SK-N-SH (cell line): ENCODE data around the gene ITIH1. TPM values are rescaled to one million over a fixed set of nuclear protein-coding genes. Genes with fewer than 3 reads are reported as not detected.

Source experiments
- CTCF ChIA-PET: fragments of 300-600, 350-600 bp; formaldehyde crosslinking; extraction: SDS; loops from one replicate; lab custom pipeline; 2021; lab: Yijun Ruan, JAX
- POLR2A ChIA-PET: fragments of 350-600 bp; sonication (Branson Sonifier 250); formaldehyde crosslinking; extraction: SDS; loops from one replicate; lab custom pipeline; 2020; ENCODE audit warnings: antibody characterized with exemption, inconsistent platforms; lab: Yijun Ruan, JAX
- DNase-seq: peaks from one replicate; pipeline ENCODE4 v3.0.0; 2012
- H2AFZ ChIP-seq: fragments of 200-600 bp; sonication (generic); 2 replicates; pipeline ENCODE4 v1.8.1; 2016; ENCODE audit warnings: antibody characterized with exemption, mild to moderate bottlenecking, low read depth
- H3F3A ChIP-seq: fragments of 200-600 bp; sonication (generic); replicated peaks from 2 replicates; pipeline ENCODE3; 2016; ENCODE audit warnings: antibody characterized with exemption, mild to moderate bottlenecking; ENCODE audit not compliant: insufficient read depth
- H3K27ac ChIP-seq, 2 experiments: fragments of 200-500 bp in 1 of 2; fragments of 200-600 bp in 1 of 2; sonication (Bioruptor generic) in 1 of 2; sonication (generic), shearing (Covaris generic) in 1 of 2; 2 replicates each; pipeline versions ENCODE4 v1.5.1 to v1.6.1; 2014 to 2016; ENCODE audit warnings: low read depth in 2 of 2, inconsistent platforms in 1 of 2, low read length in 1 of 2, mild to moderate bottlenecking in 1 of 2, mixed read lengths in 1 of 2
- H3K27me3 ChIP-seq: fragments of 200-600 bp; sonication (generic), shearing (Covaris generic); 2 replicates; pipeline ENCODE4 v1.6.1; 2016; ENCODE audit warnings: mixed run types; ENCODE audit not compliant: insufficient read depth
- H3K36me3 ChIP-seq, 2 experiments: fragments of 200-500 bp in 1 of 2; fragments of 200-600 bp in 1 of 2; sonication (Bioruptor generic) in 1 of 2; sonication (generic) in 1 of 2; replicated peaks in 1 of 2; 2 replicates each; pipeline versions ENCODE3 to v1.5.1; 2014 to 2016; ENCODE audit warnings: low read length in 1 of 2, mild to moderate bottlenecking in 1 of 2; ENCODE audit not compliant: insufficient read depth in 2 of 2, control insufficient read depth in 1 of 2
- H3K4me1 ChIP-seq, 2 experiments: fragments of 200-500 bp in 1 of 2; fragments of 200-600 bp in 1 of 2; sonication (Bioruptor generic) in 1 of 2; sonication (generic), shearing (Covaris generic) in 1 of 2; 2 replicates each; pipeline versions ENCODE4 v1.5.1 to v1.6.1; 2014 to 2016; ENCODE audit warnings: low read depth in 1 of 2, low read length in 1 of 2, mixed run types in 1 of 2; ENCODE audit not compliant: insufficient read depth in 2 of 2, control insufficient read depth in 1 of 2
- H3K4me2 ChIP-seq: fragments of 200-600 bp; sonication (generic), shearing (Covaris generic); 2 replicates; pipeline ENCODE4 v1.6.1; 2017; ENCODE audit warnings: mixed run types
- H3K4me3 ChIP-seq, 2 experiments: fragments of 200-500 bp in 1 of 2; fragments of 200-600 bp in 1 of 2; sonication (Bioruptor generic) in 1 of 2; sonication (generic), shearing (Covaris generic) in 1 of 2; 2 replicates each; pipeline versions ENCODE4 v1.5.1 to v1.8.1; 2014 to 2016; ENCODE audit warnings: low read depth in 2 of 2, inconsistent platforms in 1 of 2, low read length in 1 of 2, mild to moderate bottlenecking in 1 of 2, mixed read lengths in 1 of 2, moderate library complexity in 1 of 2
- H3K79me2 ChIP-seq: fragments of 200-600 bp; sonication (generic); 2 replicates; pipeline ENCODE4 v1.8.1; 2017; ENCODE audit warnings: mild to moderate bottlenecking; ENCODE audit not compliant: insufficient read depth
- H3K9ac ChIP-seq: fragments of 200-600 bp; sonication (generic); 2 replicates; pipeline ENCODE4 v1.6.1; 2017; ENCODE audit warnings: mixed run types
- H3K9me2 ChIP-seq: fragments of 200-600 bp; sonication (generic); 2 replicates; pipeline ENCODE4 v1.6.1; 2017; ENCODE audit warnings: mixed run types
- H3K9me3 ChIP-seq: fragments of 200-600 bp; sonication (generic); 2 replicates; pipeline ENCODE4 v1.6.1; 2017; ENCODE audit warnings: mixed run types, mild to moderate bottlenecking, moderate library complexity
- H4K20me1 ChIP-seq: fragments of 200-600 bp; sonication (generic); 2 replicates; pipeline ENCODE4 v1.6.1; 2017; ENCODE audit warnings: mild to moderate bottlenecking, mixed run types; ENCODE audit not compliant: insufficient read depth
- CHD2 ChIP-seq: fragments of 150-350 bp; IDR thresholded peaks from 2 replicates; pipeline ENCODE4 v1.6.1; 2018; ENCODE audit warnings: low read length; ENCODE audit not compliant: partially characterized antibody
- ELF1 ChIP-seq: IDR thresholded peaks from 2 replicates; pipeline ENCODE4 v1.4.0; 2012
- EP300 ChIP-seq, 2 experiments: IDR thresholded peaks; 2 replicates each; pipeline versions ENCODE4 v1.4.0 to v1.6.1; 2012; ENCODE audit warnings: borderline replicate concordance in 1 of 2, low read depth in 1 of 2, low read length in 1 of 2
- FOSL2 ChIP-seq: IDR thresholded peaks from 2 replicates; pipeline ENCODE4 v1.4.0; 2012; ENCODE audit warnings: low read depth, mild to moderate bottlenecking, moderate library complexity, borderline replicate concordance
- FOXM1 ChIP-seq: IDR thresholded peaks from 2 replicates; pipeline ENCODE4 v1.4.0; 2012; ENCODE audit warnings: low read depth, mild to moderate bottlenecking
- GABPA ChIP-seq: IDR thresholded peaks from 2 replicates; pipeline ENCODE4 v1.4.0; 2012; ENCODE audit warnings: low read depth, mild to moderate bottlenecking
- IRF3 ChIP-seq: fragments of 150-350 bp; IDR thresholded peaks from 2 replicates; pipeline ENCODE4 v1.6.1; 2016; ENCODE audit warnings: mild to moderate bottlenecking, low read depth, low read length
- JUND ChIP-seq: IDR thresholded peaks from 2 replicates; pipeline ENCODE4 v1.4.0; 2012
- MAX ChIP-seq: IDR thresholded peaks from 2 replicates; pipeline ENCODE4 v1.4.0; 2012; ENCODE audit warnings: low read depth
- MEF2A ChIP-seq: IDR thresholded peaks from 2 replicates; pipeline ENCODE4 v1.4.0; 2012; ENCODE audit warnings: low read depth, borderline replicate concordance
- MXI1 ChIP-seq: IDR thresholded peaks from 2 replicates; pipeline ENCODE4 v1.6.1; 2012; ENCODE audit warnings: mild to moderate bottlenecking, low read depth, low read length, improper control_type of control experiment
- NRF1 ChIP-seq: IDR thresholded peaks from 2 replicates; pipeline ENCODE4 v1.6.1; 2012; ENCODE audit warnings: low read depth, mild to moderate bottlenecking, low read length
- PBX3 ChIP-seq: IDR thresholded peaks from 2 replicates; pipeline ENCODE4; 2012
- RCOR1 ChIP-seq: fragments of 150-350 bp; IDR thresholded peaks from 2 replicates; pipeline ENCODE4 v1.6.1; 2017; ENCODE audit warnings: antibody characterized with exemption, low read length
- RFX5 ChIP-seq: IDR thresholded peaks from 2 replicates; pipeline ENCODE4 v1.6.1; 2012; ENCODE audit warnings: mild to moderate bottlenecking, improper control_type of control experiment, low read length
- RXRA ChIP-seq: IDR thresholded peaks from 2 replicates; pipeline ENCODE4 v1.4.0; 2012; ENCODE audit warnings: low read depth, mild to moderate bottlenecking, borderline replicate concordance
- SIN3A ChIP-seq: IDR thresholded peaks from 2 replicates; pipeline ENCODE4 v1.6.1; 2012; ENCODE audit warnings: low read depth, mild to moderate bottlenecking, low read length, moderate library complexity, borderline replicate concordance
- SMC3 ChIP-seq: IDR thresholded peaks from 2 replicates; pipeline ENCODE4 v1.6.1; 2012; ENCODE audit warnings: low read depth, low read length, improper control_type of control experiment
- TAF1 ChIP-seq: IDR thresholded peaks from 2 replicates; pipeline ENCODE4 v1.6.1; 2012; ENCODE audit warnings: low read depth, mild to moderate bottlenecking, low read length, moderate library complexity, borderline replicate concordance
- TCF12 ChIP-seq: IDR thresholded peaks from 2 replicates; pipeline ENCODE4 v1.4.0; 2012
- TEAD4 ChIP-seq: IDR thresholded peaks from 2 replicates; pipeline ENCODE4 v1.4.0; 2012; ENCODE audit warnings: mild to moderate bottlenecking, borderline replicate concordance; ENCODE audit not compliant: insufficient read depth
- USF1 ChIP-seq: IDR thresholded peaks from 2 replicates; pipeline ENCODE4 v1.4.0; 2012; ENCODE audit warnings: low read depth, borderline replicate concordance
- USF2 ChIP-seq: fragments of 150-350 bp; IDR thresholded peaks from 2 replicates; pipeline ENCODE4 v1.6.1; 2017; ENCODE audit warnings: antibody characterized with exemption, low read length, low read depth, borderline replicate concordance
- WGBS: methylation state at CpG from one replicate; pipeline ENCODE4 v1.1.6; 2017; ENCODE audit warnings: low lambda C conversion rate; 5-methylcytosine and 5-hydroxymethylcytosine counted together
- polyA plus RNA-seq, 3 experiments: library from polyadenylated mRNA; depleted of rRNA; stranded (reverse); fragments of >200 nt; gene quantifications; 2 replicates each; pipeline ENCODE4 v1.2.3, GENCODE V29; 2012

Gene ITIH1
- polyA plus RNA-seq, 1 of the 3 experiments (the other 2 are of a cell fraction), result not detected

GRCh38 chr3:52811452-52812011 is 34.1 kb downstream of the ITIH1 start:
- H3K36me3 ChIP-seq, result no peaks in the 10 kb centered on the region
- CTCF ChIA-PET, result interaction anchor here (1.0 to 1.6 kb wide), 7 partner anchors 10 to 123 kb away, joined by 3 to 8 read pairs (median 3); no protein-coding TSS in a partner anchor
- TF ChIP-seq GABPA (no peak), TEAD4 (no peak), PBX3 (no peak), TAF1 (no peak), IRF3 (no peak), FOXM1 (no peak), MAX (no peak), MEF2A (no peak), USF2 (no peak), FOSL2 (no peak), RXRA (no peak)
- TF ChIP-seq, all 33 proteins: peak for 0
- no peaks in the 10 kb centered on the region for H3K27me3 ChIP-seq
- no peak for DNase-seq
- no peak overlapping the region for H3K4me2 ChIP-seq
- no peaks in the 10 kb centered on the region for H4K20me1 ChIP-seq
- no peak overlapping the region for H2AFZ ChIP-seq
- H3F3A ChIP-seq, result no peaks in the 10 kb centered on the region
- H3K4me3 ChIP-seq, result no peak overlapping the region
- WGBS, result 63% methylated on average over 4 of the region's 7 CpGs
- H3K79me2 ChIP-seq, result no peaks in the 10 kb centered on the region
- H3K9me2 ChIP-seq, result no peaks in the 10 kb centered on the region
- POLR2A ChIA-PET, result no interaction called here
- no peaks in the 10 kb centered on the region for H3K4me1 ChIP-seq
- H3K27ac ChIP-seq, result no peak overlapping the region
- no peak overlapping the region for H3K9ac ChIP-seq
- no peaks in the 10 kb centered on the region for H3K9me3 ChIP-seq

GRCh38 chr3:52813810-52814209 is 36.4 kb downstream of the ITIH1 start:
- TF ChIP-seq ELF1, result no peak
- no peak for TF ChIP-seq SMC3
- no peak for TF ChIP-seq TCF12
- no peak for TF ChIP-seq RCOR1
- no peak for TF ChIP-seq GABPA
- TF ChIP-seq SIN3A, result no peak
- no peak for TF ChIP-seq NRF1
- TF ChIP-seq MXI1, result no peak
- no peak for TF ChIP-seq RFX5
- TF ChIP-seq IRF3, result no peak
- no peak for TF ChIP-seq USF1
- no peak for TF ChIP-seq JUND
- no peak for TF ChIP-seq EP300 (IDR thresholded peaks at IDR 0.05; ENCODE audit: borderline replicate concordance in 1 of 2, low read depth in 1 of 2, low read length in 1 of 2)
- TF ChIP-seq CHD2, result no peak
- TF ChIP-seq, all 33 proteins: peak for 0
- Histone ChIP-seq H2AFZ (no peak overlapping the region), H3F3A (no peaks in the 10 kb centered on the region), H3K9ac (no peak overlapping the region), H3K4me1 (no peaks in the 10 kb centered on the region), H3K9me3 (no peaks in the 10 kb centered on the region), H4K20me1 (no peaks in the 10 kb centered on the region), H3K27me3 (no peaks in the 10 kb centered on the region), H3K4me3 (no peak overlapping the region), H3K4me2 (no peak overlapping the region), H3K79me2 (no peaks in the 10 kb centered on the region), H3K36me3 (no peaks in the 10 kb centered on the region), H3K27ac (no peak overlapping the region), H3K9me2 (no peaks in the 10 kb centered on the region)
- POLR2A ChIA-PET, result no interaction called here
- CTCF ChIA-PET, result no interaction called here
- 100% methylated on average over 5 of the region's 8 CpGs for WGBS
- DNase-seq, result no peak
